ENCODE data around the gene DNAJB9. TPM values are rescaled to one million over a fixed set of nuclear protein-coding genes. Genes with fewer than 3 reads are reported as not detected.

The DNAJB9 gene
- total and polyA plus RNA-seq, 2 of the 8 experiments (the other 6 are each of a cell fraction or from before 2014, with no cell fraction given) = 1.8 to 9.7 TPM

- H2BK120ac ChIP-seq (replicated peaks; ENCODE audit: low read depth, low read length) = no peak overlapping the region
- H2BK5ac ChIP-seq (ENCODE audit: low read depth, low read length) = no peak overlapping the region
- H3K9ac ChIP-seq (replicated peaks in 1 of 4; ENCODE audit: extremely low read depth in 1 of 4, low read depth in 3 of 4, low read length in 3 of 4) = no peak overlapping the region
- TF ChIP-seq EGR1 (IDR thresholded peaks at IDR 0.05; ENCODE audit: borderline replicate concordance, low read depth, low read length) = no peak
- TF ChIP-seq, protein P1, sequence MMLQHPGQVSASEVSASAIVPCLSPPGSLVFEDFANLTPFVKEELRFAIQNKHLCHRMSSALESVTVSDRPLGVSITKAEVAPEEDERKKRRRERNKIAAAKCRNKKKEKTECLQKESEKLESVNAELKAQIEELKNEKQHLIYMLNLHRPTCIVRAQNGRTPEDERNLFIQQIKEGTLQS (IDR thresholded peaks at IDR 0.05; ENCODE audit: insufficient read depth, low read depth, low read length) = no peak
- TF ChIP-seq ATF2 (IDR thresholded peaks at IDR 0.05; ENCODE audit: low read length) = no peak
- no peak for TF ChIP-seq GABPA (IDR thresholded peaks at IDR 0.05; ENCODE audit: borderline replicate concordance, insufficient read depth, low read length)
- no peak for TF ChIP-seq FOSL1 (IDR thresholded peaks at IDR 0.05; ENCODE audit: insufficient read depth, low read depth, low read length)
- no peak for TF ChIP-seq HDAC2 (IDR thresholded peaks at IDR 0.05; ENCODE audit: borderline replicate concordance in 1 of 2, low read depth in 2 of 2, low read length in 2 of 2)
- no peak for TF ChIP-seq KDM4A (IDR thresholded peaks at IDR 0.05; ENCODE audit: low read depth, low read length, severe bottlenecking)
- no peak overlapping the region for H4K5ac ChIP-seq (ENCODE audit: insufficient read length, low read depth, low read length)
- peak overlapping the region; percentile 43 for H2AFZ ChIP-seq (ENCODE audit: low read length)
- H3K9me3 ChIP-seq (ENCODE audit: insufficient read depth in 2 of 2, low read depth in 1 of 2, low read length in 1 of 2) = no peaks in the 10 kb centered on the region
- no peak overlapping the region for H3K56ac ChIP-seq (replicated peaks; ENCODE audit: insufficient read length, low read depth, low read length)
- H3K27ac ChIP-seq (ENCODE audit: low read depth, low read length) = no peak overlapping the region
- H3K14ac ChIP-seq (ENCODE audit: insufficient read length) = no peak overlapping the region
- no peak overlapping the region for H3K4me3 ChIP-seq (ENCODE audit: extremely low read depth in 1 of 4, insufficient read depth in 2 of 4, low read depth in 3 of 4, low read length in 4 of 4)
- DNase-seq (ENCODE audit: low read depth in 1 of 2, low spot score in 2 of 2) = no peak
- no peak overlapping the region for H3K23ac ChIP-seq (ENCODE audit: insufficient read length)
- FAIRE-seq = no peak
- no peak overlapping the region for H2AK5ac ChIP-seq (ENCODE audit: low read depth, low read length)
- H3K23me2 ChIP-seq (ENCODE audit: low read depth, low read length) = no peaks in the 10 kb centered on the region; the same call in 1 of the 2 replicates
- H2BK20ac ChIP-seq (ENCODE audit: low read length) = no peak overlapping the region
- no peaks in the 10 kb centered on the region for H3K79me2 ChIP-seq (ENCODE audit: control insufficient read depth in 1 of 2, insufficient read depth in 2 of 2, low read length in 2 of 2)
- peaks cover 3 to 10% (median 4%) of the 10 kb centered on the region in 4 experiments; a peak in 5 of 7 replicates for H3K4me1 ChIP-seq (replicated peaks in 1 of 4; ENCODE audit: control insufficient read depth in 3 of 4, insufficient read depth in 4 of 4, low read length in 3 of 4)
- no peaks in the 10 kb centered on the region for H4K20me1 ChIP-seq (replicated peaks in 1 of 2; ENCODE audit: control insufficient read depth in 1 of 2, insufficient read depth in 2 of 2, low read length in 2 of 2)
- H3K4ac ChIP-seq (replicated peaks; ENCODE audit: insufficient read length, low read depth, low read length) = no peak overlapping the region
- H3K27me3 ChIP-seq (replicated peaks in 1 of 4; ENCODE audit: control insufficient read depth in 3 of 4, extremely low read depth in 1 of 4, insufficient read depth in 3 of 4, low read length in 3 of 4) = no peaks in the 10 kb centered on the region
- WGBS, 2 experiments (ENCODE audit: extremely low coverage in 1 of 2, insufficient coverage in 1 of 2, insufficient read length in 1 of 2, insufficient replicate concordance in 2 of 2, low coverage in 1 of 2, low lambda C conversion rate in 2 of 2, missing lambda C conversion rate in 1 of 2) = 80% methylated on average over 3 of the region's 3 CpGs; no CpG with 5 or more reads in 1 of the 2 experiments
- no peak overlapping the region for H2BK12ac ChIP-seq (ENCODE audit: low read depth, low read length)
- H4K8ac ChIP-seq (ENCODE audit: extremely low read depth, insufficient read depth, low read length) = no peak overlapping the region
- H3K4me2 ChIP-seq (ENCODE audit: insufficient read depth in 1 of 2, low read depth in 2 of 2, low read length in 2 of 2) = peak overlapping the region in 1 of 2 experiments; percentile 29; a peak in 1 of 4 replicates
- POLR2A ChIA-PET (ENCODE audit: partially characterized antibody) = no interaction called here
- peak overlapping the region; percentile 34 for H4K91ac ChIP-seq (replicated peaks; ENCODE audit: insufficient read length, low read length)
- no peak overlapping the region for H3K18ac ChIP-seq (ENCODE audit: extremely low read depth, low read length)
- no peaks in the 10 kb centered on the region for H3K79me1 ChIP-seq (ENCODE audit: low read depth, low read length)
- CTCF ChIA-PET (ENCODE audit: partially characterized antibody) = interaction anchor here (0.6 to 1.9 kb wide), 12 partner anchors 9 to 1714 kb away, joined by 3 to 9 read pairs (median 3); no protein-coding TSS in a partner anchor
- H3K36me3 ChIP-seq (ENCODE audit: control insufficient read depth in 2 of 4, insufficient read depth in 4 of 4, low read length in 3 of 4) = no peaks in the 10 kb centered on the region
- no peak overlapping the region for H2BK15ac ChIP-seq (ENCODE audit: low read length)
Measured at GRCh38 chr7:108614896-108615295, 45.2 kb downstream of the DNAJB9 start.
